PC-3 (cell line): ENCODE data around the gene HIC1.

ENCODE experiments used
- CTCF ChIP-seq: fragments of 300-600 bp; sonication (generic); conservative IDR thresholded peaks from 2 replicates; pipeline ENCODE4 v1.5.1; 2017; ENCODE audit warnings: antibody characterized with exemption, low read depth, mild to moderate bottlenecking, low read length
- EZH2 ChIP-seq: fragments of 300-600 bp; sonication (generic); IDR thresholded peaks from one replicate; pipeline ENCODE4 v1.6.1; 2017; ENCODE audit warnings: antibody characterized with exemption, mild to moderate bottlenecking, low read length; ENCODE audit not compliant: unreplicated experiment

- no peak for TF ChIP-seq CTCF
- TF ChIP-seq EZH2: no peak
These were observed 38.4 kb downstream of the HIC1 start for GRCh38 chr17:2093349-2093748.
